HEK293 (cell line): ENCODE data around the gene UTP4.
A peak's percentile ranks its signal among the peaks of the same experiment; 100 is the strongest.

Experiments used
- GLI2 ChIP-seq: fragments of 450-650 bp; formaldehyde crosslinking; IDR thresholded peaks from 2 replicates; pipeline ENCODE4; 2017; ENCODE audit warnings: missing biosample characterization, missing genetic modification characterization, low read depth, borderline replicate concordance
- KLF1 ChIP-seq: fragments of 450-650 bp; formaldehyde crosslinking; IDR thresholded peaks from 2 replicates; pipeline ENCODE4 v1.5.1; 2016; ENCODE audit warnings: missing biosample characterization, missing genetic modification characterization
- MEIS1 ChIP-seq: sonication (generic); formaldehyde crosslinking; IDR thresholded peaks from 2 replicates; pipeline ENCODE4 v1.8.1; 2022; ENCODE audit warnings: missing genetic modification reagents, mild to moderate bottlenecking, borderline replicate concordance
- OVOL3 ChIP-seq: fragments of 450-650 bp; formaldehyde crosslinking; IDR thresholded peaks from 2 replicates; pipeline ENCODE4 v1.5.1; 2016; ENCODE audit warnings: missing biosample characterization, missing genetic modification characterization
- SETDB1 ChIP-seq: IDR thresholded peaks from one replicate; pipeline ENCODE4 v1.6.1; 2017; ENCODE audit warnings: mild to moderate bottlenecking, low read length, moderate library complexity, mixed read lengths; ENCODE audit not compliant: insufficient read length
- TSHZ1 ChIP-seq: fragments of 450-650 bp; formaldehyde crosslinking; IDR thresholded peaks from 2 replicates; pipeline ENCODE4 v1.5.1; 2016; ENCODE audit warnings: missing biosample characterization, missing genetic modification characterization, borderline replicate concordance
- YY1 ChIP-seq: fragments of 450-650 bp; formaldehyde crosslinking; IDR thresholded peaks from 2 replicates; pipeline ENCODE4 v1.5.1; 2018; ENCODE audit warnings: missing biosample characterization, missing genetic modification characterization
- ZEB2 ChIP-seq: fragments of 450-650 bp; formaldehyde crosslinking; IDR thresholded peaks from 2 replicates; pipeline ENCODE4 v1.5.1; 2016; ENCODE audit warnings: missing biosample characterization, missing genetic modification characterization
- ZNF10 ChIP-seq: fragments of 450-650 bp; formaldehyde crosslinking; IDR thresholded peaks from 2 replicates; pipeline ENCODE4 v1.5.1; 2017; ENCODE audit warnings: missing biosample characterization, missing genetic modification characterization
- ZNF239 ChIP-seq: fragments of 450-650 bp; formaldehyde crosslinking; IDR thresholded peaks from 2 replicates; pipeline ENCODE4 v1.5.1; 2016; ENCODE audit warnings: missing biosample characterization, missing genetic modification characterization
- ZNF335 ChIP-seq: fragments of 450-650 bp; formaldehyde crosslinking; conservative IDR thresholded peaks from 2 replicates; pipeline ENCODE4 v1.5.1; 2016; ENCODE audit warnings: missing biosample characterization, missing genetic modification characterization
- ZNF37A ChIP-seq: fragments of 450-650 bp; IDR thresholded peaks from 2 replicates; pipeline ENCODE4 v1.5.1; 2018; ENCODE audit warnings: missing biosample characterization, missing genetic modification characterization
- ZNF513 ChIP-seq: fragments of 450-650 bp; IDR thresholded peaks from 2 replicates; pipeline ENCODE4 v1.5.1; 2018; ENCODE audit warnings: missing biosample characterization, missing genetic modification characterization
- ZNF544 ChIP-seq: fragments of 450-650 bp; formaldehyde crosslinking; IDR thresholded peaks from 2 replicates; pipeline ENCODE4 v1.5.0; 2017; ENCODE audit warnings: missing biosample characterization, missing genetic modification characterization
- ZNF585B ChIP-seq: fragments of 450-650 bp; formaldehyde crosslinking; IDR thresholded peaks from 2 replicates; pipeline ENCODE4 v1.5.1; 2016; ENCODE audit warnings: missing biosample characterization, missing genetic modification characterization
- ZNF664 ChIP-seq: fragments of 450-650 bp; formaldehyde crosslinking; IDR thresholded peaks from 2 replicates; pipeline ENCODE4 v1.5.1; 2016; ENCODE audit warnings: missing biosample characterization, missing genetic modification characterization
- ZNF677 ChIP-seq: fragments of 450-650 bp; IDR thresholded peaks from 2 replicates; pipeline ENCODE4 v1.5.0; 2018; ENCODE audit warnings: missing biosample characterization, mild to moderate bottlenecking, missing genetic modification characterization, moderate library complexity
- ZNF837 ChIP-seq: fragments of 450-650 bp; formaldehyde crosslinking; IDR thresholded peaks from 2 replicates; pipeline ENCODE4 v1.5.1; 2016; ENCODE audit warnings: missing biosample characterization, missing genetic modification characterization
- TF ChIP-seq, protein P1 (sequence below): fragments of 450-650 bp; formaldehyde crosslinking; IDR thresholded peaks from 2 replicates; pipeline ENCODE4 v1.5.1; 2017; ENCODE audit warnings: missing biosample characterization, missing genetic modification characterization
- TF ChIP-seq, protein P2 (sequence below): fragments of 450-650 bp; formaldehyde crosslinking; IDR thresholded peaks from 2 replicates; pipeline ENCODE4 v1.5.1; 2016; ENCODE audit warnings: missing biosample characterization, missing genetic modification characterization

UTP4 gene

GRCh38 chr16:69195369-69196029 is 63.0 kb downstream of the UTP4 start (continued):
- TF ChIP-seq MEIS1 (no peak), ZNF37A (no peak), ZNF10 (no peak), GLI2 (tag by site-specific recombination) (no peak), KLF1 (no peak), ZNF335 (tag by site-specific recombination) (peak; percentile 49; the same call in 1 of the 2 replicates), ZNF239 (tag by site-specific recombination) (no peak), TSHZ1 (no peak), ZNF513 (no peak), ZNF837 (tag by site-specific recombination) (no peak), ZEB2 (tag by site-specific recombination) (0 out of 2 replicates have a peak, but pooled peaks have one; percentile 16), OVOL3 (tag by site-specific recombination) (no peak), ZNF544 (tag by site-specific recombination) (no peak), ZNF585B (tag by site-specific recombination) (no peak), SETDB1 (no peak), ZNF664 (tag by site-specific recombination) (peak; percentile 55; the same call in 1 of the 2 replicates), YY1 (tag by site-specific recombination) (no peak), ZNF677 (tag by site-specific recombination) (no peak)
- TF ChIP-seq, protein P1, sequence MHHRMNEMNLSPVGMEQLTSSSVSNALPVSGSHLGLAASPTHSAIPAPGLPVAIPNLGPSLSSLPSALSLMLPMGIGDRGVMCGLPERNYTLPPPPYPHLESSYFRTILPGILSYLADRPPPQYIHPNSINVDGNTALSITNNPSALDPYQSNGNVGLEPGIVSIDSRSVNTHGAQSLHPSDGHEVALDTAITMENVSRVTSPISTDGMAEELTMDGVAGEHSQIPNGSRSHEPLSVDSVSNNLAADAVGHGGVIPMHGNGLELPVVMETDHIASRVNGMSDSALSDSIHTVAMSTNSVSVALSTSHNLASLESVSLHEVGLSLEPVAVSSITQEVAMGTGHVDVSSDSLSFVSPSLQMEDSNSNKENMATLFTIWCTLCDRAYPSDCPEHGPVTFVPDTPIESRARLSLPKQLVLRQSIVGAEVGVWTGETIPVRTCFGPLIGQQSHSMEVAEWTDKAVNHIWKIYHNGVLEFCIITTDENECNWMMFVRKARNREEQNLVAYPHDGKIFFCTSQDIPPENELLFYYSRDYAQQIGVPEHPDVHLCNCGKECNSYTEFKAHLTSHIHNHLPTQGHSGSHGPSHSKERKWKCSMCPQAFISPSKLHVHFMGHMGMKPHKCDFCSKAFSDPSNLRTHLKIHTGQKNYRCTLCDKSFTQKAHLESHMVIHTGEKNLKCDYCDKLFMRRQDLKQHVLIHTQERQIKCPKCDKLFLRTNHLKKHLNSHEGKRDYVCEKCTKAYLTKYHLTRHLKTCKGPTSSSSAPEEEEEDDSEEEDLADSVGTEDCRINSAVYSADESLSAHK = no peak
- TF ChIP-seq, protein P2, sequence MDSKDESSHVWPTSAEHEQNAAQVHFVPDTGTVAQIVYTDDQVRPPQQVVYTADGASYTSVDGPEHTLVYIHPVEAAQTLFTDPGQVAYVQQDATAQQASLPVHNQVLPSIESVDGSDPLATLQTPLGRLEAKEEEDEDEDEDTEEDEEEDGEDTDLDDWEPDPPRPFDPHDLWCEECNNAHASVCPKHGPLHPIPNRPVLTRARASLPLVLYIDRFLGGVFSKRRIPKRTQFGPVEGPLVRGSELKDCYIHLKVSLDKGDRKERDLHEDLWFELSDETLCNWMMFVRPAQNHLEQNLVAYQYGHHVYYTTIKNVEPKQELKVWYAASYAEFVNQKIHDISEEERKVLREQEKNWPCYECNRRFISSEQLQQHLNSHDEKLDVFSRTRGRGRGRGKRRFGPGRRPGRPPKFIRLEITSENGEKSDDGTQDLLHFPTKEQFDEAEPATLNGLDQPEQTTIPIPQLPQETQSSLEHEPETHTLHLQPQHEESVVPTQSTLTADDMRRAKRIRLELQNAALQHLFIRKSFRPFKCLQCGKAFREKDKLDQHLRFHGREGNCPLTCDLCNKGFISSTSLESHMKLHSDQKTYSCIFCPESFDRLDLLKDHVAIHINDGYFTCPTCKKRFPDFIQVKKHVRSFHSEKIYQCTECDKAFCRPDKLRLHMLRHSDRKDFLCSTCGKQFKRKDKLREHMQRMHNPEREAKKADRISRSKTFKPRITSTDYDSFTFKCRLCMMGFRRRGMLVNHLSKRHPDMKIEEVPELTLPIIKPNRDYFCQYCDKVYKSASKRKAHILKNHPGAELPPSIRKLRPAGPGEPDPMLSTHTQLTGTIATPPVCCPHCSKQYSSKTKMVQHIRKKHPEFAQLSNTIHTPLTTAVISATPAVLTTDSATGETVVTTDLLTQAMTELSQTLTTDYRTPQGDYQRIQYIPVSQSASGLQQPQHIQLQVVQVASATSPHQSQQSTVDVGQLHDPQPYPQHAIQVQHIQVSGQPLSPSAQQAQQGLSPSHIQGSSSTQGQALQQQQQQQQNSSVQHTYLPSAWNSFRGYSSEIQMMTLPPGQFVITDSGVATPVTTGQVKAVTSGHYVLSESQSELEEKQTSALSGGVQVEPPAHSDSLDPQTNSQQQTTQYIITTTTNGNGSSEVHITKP = no peak; the same call in 1 of the 2 replicates
